Activated CD8-positive, alpha-beta T cell treated with anti-CD3 and anti-CD28 coated beads for 36 hours (primary cell): ENCODE data around the gene PRMT1. TPM values are rescaled to one million over a fixed set of nuclear protein-coding genes. Genes with fewer than 3 reads are reported as not detected.

Source experiments
- ATAC-seq: fragments of 200-7000 bp; cut with Tn5 transposase; one replicate; pipeline ENCODE4 v1.10.0; 2021; ENCODE audit warnings: mild to moderate bottlenecking, moderate library complexity
- CTCF ChIA-PET: fragments of 350-600 bp; sonication (Branson Sonifier 250); formaldehyde crosslinking; loops from one replicate; lab custom pipeline; 2021; ENCODE audit warnings: antibody characterized with exemption; lab: Charles Lee
- POLR2A ChIA-PET: fragments of 350-600 bp; sonication (Branson Sonifier 250); formaldehyde crosslinking; loops from one replicate; lab custom pipeline; 2021; ENCODE audit warnings: antibody characterized with exemption; lab: Charles Lee
- DNase-seq: peaks from one replicate; pipeline ENCODE4 v3.0.0-alpha.2; 2020
- H3K27ac Mint-ChIP-seq: one replicate; pipeline ENCODE4 v1.8.0; 2021; ENCODE audit warnings: mild to moderate bottlenecking, mixed read lengths
- H3K27me3 Mint-ChIP-seq: one replicate; pipeline ENCODE4 v1.8.0; 2021; ENCODE audit warnings: mixed read lengths
- H3K36me3 Mint-ChIP-seq: one replicate; pipeline ENCODE4 v1.8.0; 2021; ENCODE audit warnings: low read depth, mixed read lengths
- H3K4me1 Mint-ChIP-seq: one replicate; pipeline ENCODE4 v1.8.0; 2021; ENCODE audit warnings: low read depth, mixed read lengths
- H3K4me3 Mint-ChIP-seq: one replicate; pipeline ENCODE4 v1.8.0; 2021; ENCODE audit warnings: mild to moderate bottlenecking, moderate library complexity, mixed read lengths
- H3K9me3 Mint-ChIP-seq: one replicate; pipeline ENCODE4 v1.8.0; 2021; ENCODE audit warnings: mixed read lengths
- intact Hi-C: fragments of 100-400 bp; cut with micrococcal nuclease; formaldehyde crosslinking; loops from one replicate; pipeline ENCODE4 v1.10.0; 2022
- total RNA-seq, 2 experiments: library from RNA; stranded (reverse); gene quantifications; one replicate each; pipeline ENCODE4 v1.2.3, GENCODE V29; 2021
- TF ChIP-seq, protein P1 (sequence below): fragments of 200-600 bp; IDR thresholded peaks from one replicate; pipeline ENCODE4 v1.8.0; 2022; ENCODE audit warnings: antibody characterized with exemption, mild to moderate bottlenecking

The PRMT1 gene
- total RNA-seq, 2 experiments from 2014 or later: 419 to 437 TPM

DNA sequence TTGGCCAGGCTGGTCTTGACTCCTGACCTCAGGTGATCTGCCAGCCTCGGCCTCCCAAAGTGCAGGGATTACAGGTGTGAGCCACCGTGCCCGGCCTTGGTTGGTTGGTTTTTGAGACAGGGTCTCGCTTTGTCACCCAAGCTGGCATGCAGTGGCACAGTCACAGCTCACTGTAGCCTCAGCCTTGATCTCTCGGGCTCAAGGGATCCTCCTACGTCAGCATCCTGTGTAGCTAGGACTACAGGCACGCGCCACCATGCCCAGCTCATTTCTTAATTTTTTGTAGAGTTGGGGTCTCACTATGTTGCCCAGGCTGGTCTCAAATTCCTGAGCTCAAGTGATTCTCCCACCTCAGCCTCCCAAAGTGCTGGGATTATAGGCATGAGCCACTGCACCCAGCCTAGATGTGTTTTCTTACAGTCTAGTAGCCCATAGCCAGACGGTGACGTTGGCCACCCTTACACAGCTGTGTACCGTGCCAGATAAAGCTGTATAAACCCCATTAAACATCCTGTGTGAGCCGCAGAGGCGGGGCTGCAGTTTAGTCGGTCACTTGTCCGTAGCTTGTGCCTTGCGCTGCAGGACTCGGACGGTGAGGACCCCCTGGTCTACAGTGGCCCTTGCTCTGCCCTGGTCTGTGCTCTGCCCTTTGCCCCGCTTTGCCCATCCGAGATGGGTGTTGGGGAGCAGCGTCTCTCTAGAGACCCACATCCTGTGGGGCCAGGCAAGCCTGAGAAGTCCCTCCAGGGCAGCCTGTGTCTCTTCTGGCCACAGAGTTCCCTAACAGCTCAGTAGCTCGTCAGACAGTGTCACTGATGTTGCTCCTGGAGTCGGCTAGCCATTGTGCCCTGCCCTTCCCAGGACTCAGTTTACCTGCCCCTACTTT lies 21.3 kb upstream of the PRMT1 start:
- DNase-seq (no peak), ATAC-seq (no peak)
- H3K4me3 Mint-ChIP-seq: no peak overlapping the region
- TF ChIP-seq, protein P1, sequence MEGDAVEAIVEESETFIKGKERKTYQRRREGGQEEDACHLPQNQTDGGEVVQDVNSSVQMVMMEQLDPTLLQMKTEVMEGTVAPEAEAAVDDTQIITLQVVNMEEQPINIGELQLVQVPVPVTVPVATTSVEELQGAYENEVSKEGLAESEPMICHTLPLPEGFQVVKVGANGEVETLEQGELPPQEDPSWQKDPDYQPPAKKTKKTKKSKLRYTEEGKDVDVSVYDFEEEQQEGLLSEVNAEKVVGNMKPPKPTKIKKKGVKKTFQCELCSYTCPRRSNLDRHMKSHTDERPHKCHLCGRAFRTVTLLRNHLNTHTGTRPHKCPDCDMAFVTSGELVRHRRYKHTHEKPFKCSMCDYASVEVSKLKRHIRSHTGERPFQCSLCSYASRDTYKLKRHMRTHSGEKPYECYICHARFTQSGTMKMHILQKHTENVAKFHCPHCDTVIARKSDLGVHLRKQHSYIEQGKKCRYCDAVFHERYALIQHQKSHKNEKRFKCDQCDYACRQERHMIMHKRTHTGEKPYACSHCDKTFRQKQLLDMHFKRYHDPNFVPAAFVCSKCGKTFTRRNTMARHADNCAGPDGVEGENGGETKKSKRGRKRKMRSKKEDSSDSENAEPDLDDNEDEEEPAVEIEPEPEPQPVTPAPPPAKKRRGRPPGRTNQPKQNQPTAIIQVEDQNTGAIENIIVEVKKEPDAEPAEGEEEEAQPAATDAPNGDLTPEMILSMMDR: no peak
- peaks cover 36% of the 10 kb centered on the region for H3K36me3 Mint-ChIP-seq
- no peaks in the 10 kb centered on the region for H3K9me3 Mint-ChIP-seq
- intact Hi-C loops: no loop called here
- H3K27ac Mint-ChIP-seq: no peak overlapping the region
- H3K27me3 Mint-ChIP-seq: no peaks in the 10 kb centered on the region
- H3K4me1 Mint-ChIP-seq: peaks cover 5% of the 10 kb centered on the region
- CTCF ChIA-PET: interaction anchor here (0.8 to 1.3 kb wide), 3 partner anchors 17 to 61 kb away, joined by 3 to 4 read pairs (median 3); no protein-coding TSS in a partner anchor
- POLR2A ChIA-PET: interaction anchor here (0.8 to 1.8 kb wide), 8 partner anchors 8 to 348 kb away, joined by 3 to 9 read pairs (median 3); partner anchors contain the start of genes BCL2L12, IRF3 and SCAF1

GRCh38 chr19:49656456-49657109 lies 20.5 kb upstream of the PRMT1 start:
- H3K27me3 Mint-ChIP-seq: no peaks in the 10 kb centered on the region
- H3K4me1 Mint-ChIP-seq: peaks cover 5% of the 10 kb centered on the region
- DNase-seq (no peak), ATAC-seq (no peak)
- TF ChIP-seq, protein P1: no peak
- H3K27ac Mint-ChIP-seq: no peak overlapping the region
- peaks cover 34% of the 10 kb centered on the region for H3K36me3 Mint-ChIP-seq
- no peak overlapping the region for H3K4me3 Mint-ChIP-seq
- ChIA-PET POLR2A (interaction anchor here (0.6 to 1.8 kb wide), 8 partner anchors 9 to 347 kb away, joined by 3 to 9 read pairs (median 3); partner anchors contain the start of genes BCL2L12, IRF3 and SCAF1), CTCF (interaction anchor here (1.3 kb wide), 1 partner anchor 16 kb away, joined by 4 read pairs; no protein-coding TSS in a partner anchor)
- intact Hi-C loops: no loop called here
- no peaks in the 10 kb centered on the region for H3K9me3 Mint-ChIP-seq

- no peaks in the 10 kb centered on the region for H3K27me3 Mint-ChIP-seq
- TF ChIP-seq, protein P1: no peak
- peaks cover 40% of the 10 kb centered on the region for H3K36me3 Mint-ChIP-seq
- no peak overlapping the region for H3K4me3 Mint-ChIP-seq
- ChIA-PET POLR2A (interaction anchor here (0.6 to 1.8 kb wide), 4 partner anchors 14 to 116 kb away, joined by 3 to 9 read pairs (median 4); partner anchors contain the start of gene SCAF1), CTCF (no interaction called here)
- ATAC-seq: no peak
- intact Hi-C loops: no loop called here
- no peaks in the 10 kb centered on the region for H3K9me3 Mint-ChIP-seq
- peaks cover 8% of the 10 kb centered on the region for H3K4me1 Mint-ChIP-seq
- H3K27ac Mint-ChIP-seq: no peak overlapping the region
- DNase-seq: no peak
Measured at GRCh38 chr19:49657493-49658138, 19.5 kb upstream of the PRMT1 start.

- H3K36me3 Mint-ChIP-seq: peaks cover 43% of the 10 kb centered on the region
- POLR2A ChIA-PET: interaction anchor here (1.1 kb wide), 1 partner anchor 14 kb away, joined by 5 read pairs; no protein-coding TSS in a partner anchor
Measured at GRCh38 chr19:49658139-49658517, 18.9 kb upstream of the PRMT1 start.

More at GRCh38 chr19:49658139-49658517, 18.9 kb upstream of the PRMT1 start:
- ATAC-seq (no peak), DNase-seq (no peak)
- TF ChIP-seq, protein P1: no peak
- Mint-ChIP-seq H3K4me3 (no peak overlapping the region), H3K27me3 (no peaks in the 10 kb centered on the region), H3K4me1 (peaks cover 13% of the 10 kb centered on the region), H3K9me3 (no peaks in the 10 kb centered on the region), H3K27ac (no peak overlapping the region)
- intact Hi-C loops: no loop called here
- CTCF ChIA-PET: no interaction called here
